K562 treated with DMSO at 1 percent for 12 hours (cell line): Measurements from ENCODE around the gene MRPL48. TPM values are rescaled to one million over a fixed set of nuclear protein-coding genes. Genes with fewer than 3 reads are reported as not detected.

Experiments
- total RNA-seq: library from RNA; unstranded; fragments of 300-600 nt; gene quantifications from 2 replicates; pipeline ENCODE4 v1.2.3, GENCODE V29; 2022; ENCODE audit not compliant: insufficient read depth

The MRPL48 gene
- 97.3 and 103 TPM in 2 replicates for total RNA-seq

GRCh38 chr11:73787643-73788558 lies at the start of gene MRPL48:
Gene MRPL48, plus strand, starts transcription at chr11:73787874. Its CDS starts 98 bp downstream, at chr11:73787972.

DNA sequence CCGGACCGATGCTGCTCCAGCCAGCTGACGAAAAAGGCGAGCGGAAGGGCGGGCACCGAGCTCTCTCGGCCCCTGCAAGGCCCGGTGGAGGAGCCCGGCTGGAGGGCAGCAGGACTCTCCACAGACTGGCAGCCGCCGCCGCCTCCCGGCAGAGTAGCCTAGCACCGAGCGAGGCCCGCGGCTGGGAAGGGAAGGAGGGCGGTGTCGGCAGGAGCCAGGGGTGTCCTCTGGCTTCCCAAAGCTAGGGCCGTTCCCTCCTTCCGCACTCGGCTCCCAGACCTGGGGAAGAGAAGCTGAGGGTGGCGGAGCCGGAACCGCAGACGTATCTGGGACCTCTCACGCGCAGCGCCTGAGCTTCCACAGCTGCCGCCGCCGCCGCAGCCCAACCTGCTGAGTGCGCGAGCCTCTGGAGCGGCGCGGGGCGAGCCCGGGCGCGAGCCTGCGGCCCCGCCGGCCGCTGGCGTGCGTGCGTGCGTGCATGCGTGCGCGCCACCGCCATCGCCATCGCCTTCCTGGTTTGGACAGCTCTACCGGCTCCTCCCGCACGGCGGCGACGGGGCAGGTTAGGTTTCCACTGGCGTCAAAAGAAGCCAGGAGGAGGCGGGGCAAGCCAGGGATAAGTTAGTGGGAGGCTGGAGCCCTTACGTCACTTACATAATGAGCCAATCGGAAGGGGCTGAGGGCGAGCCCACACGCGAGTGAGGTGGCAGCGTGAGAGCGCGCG lies 26.8 kb upstream of the MRPL48 start, which contains the start of gene RAB6A:
RAB6A (minus strand) TSS at position 396 of the 724 bp plus-strand sequence. CDS start 439 bp downstream, outside the sequence.

GRCh38 chr11:73876424-73877310 lies 89.0 kb downstream of the MRPL48 start, which contains the start of the genes COA4 and PAAF1:
Gene COA4, minus strand, starts transcription at chr11:73876846. Its CDS starts 3,468 bp downstream, at chr11:73873378.
Gene PAAF1, plus strand, starts transcription at chr11:73876999. Its CDS starts 23 bp downstream, at chr11:73877022.

Other genes starting within 250 kb of the MRPL48 start
- gene FAM168A, start 189.8 kb upstream of the MRPL48 start, total RNA-seq = 2.5 and 14.7 TPM in 2 replicates
- gene PLEKHB1, start 141.3 kb upstream of the MRPL48 start, total RNA-seq = not detected in 2 replicates
- gene RAB6A, start 26.8 kb upstream of the MRPL48 start, total RNA-seq = 28.6 and 71.2 TPM in 2 replicates
- 70.4 and 80.3 TPM in 2 replicates for gene COA4, start 89.0 kb downstream of the MRPL48 start, total RNA-seq
- 23.4 and 25.5 TPM in 2 replicates for gene PAAF1, start 89.1 kb downstream of the MRPL48 start, total RNA-seq
- not detected in 2 replicates for gene DNAJB13, start 163.2 kb downstream of the MRPL48 start, total RNA-seq
- 43.5 and 44.7 TPM in 2 replicates for gene UCP2, start 195.0 kb downstream of the MRPL48 start, total RNA-seq
- 0.61 and 3.0 TPM in 2 replicates for gene UCP3, start 221.2 kb downstream of the MRPL48 start, total RNA-seq